NCI-H2196 (cell line): Measurements from ENCODE around the gene BRAT1.

Source experiments
- DNase-seq: peaks from one replicate; lab custom pipeline; 2025; ENCODE audit not compliant: unreplicated experiment; lab: John Stamatoyannopoulos, UW

BRAT1 gene

GRCh38 chr7:2514473-2515423 is 40.6 kb downstream of the BRAT1 start:
- DNase-seq, result no peak

- DNase-seq, result no peak
These were observed 41.6 kb downstream of the BRAT1 start for GRCh38 chr7:2513702-2514101.

GRCh38 chr7:2512713-2513112 is 42.6 kb downstream of the BRAT1 start:
- DNase-seq, result peak; percentile 34

- DNase-seq, result peak; percentile 55
These were observed 43.1 kb downstream of the BRAT1 start for GRCh38 chr7:2512179-2512661.

GRCh38 chr7:2511769-2512168 is 43.6 kb downstream of the BRAT1 start:
- DNase-seq, result no peak

GRCh38 chr7:2510909-2511768 is 44.2 kb downstream of the BRAT1 start:
- DNase-seq, result peak; percentile 76

GRCh38 chr7:2510130-2510776 is 45.1 kb downstream of the BRAT1 start:
- no peak for DNase-seq

- no peak for DNase-seq
These were observed 45.9 kb downstream of the BRAT1 start for GRCh38 chr7:2509298-2509906.

GRCh38 chr7:2508327-2509215 is 46.8 kb downstream of the BRAT1 start:
- peak; percentile 54 for DNase-seq

GRCh38 chr7:2507917-2508306 is 47.4 kb downstream of the BRAT1 start:
- no peak for DNase-seq

GRCh38 chr7:2507208-2507916 is 48.0 kb downstream of the BRAT1 start:
- DNase-seq, result no peak

GRCh38 chr7:2505401-2505800 is 49.9 kb downstream of the BRAT1 start:
- DNase-seq, result no peak

GRCh38 chr7:2504889-2505375 is 50.4 kb downstream of the BRAT1 start:
- DNase-seq, result no peak

- no peak for DNase-seq
These were observed 51.0 kb downstream of the BRAT1 start for GRCh38 chr7:2504128-2504888.

GRCh38 chr7:2503056-2503941 is 52.0 kb downstream of the BRAT1 start:
- no peak for DNase-seq

- DNase-seq, result no peak
These were observed 52.7 kb downstream of the BRAT1 start for GRCh38 chr7:2502647-2502966.

- no peak for DNase-seq
These were observed 53.2 kb downstream of the BRAT1 start for GRCh38 chr7:2501947-2502646.
